GM23338 (cell line): ENCODE measurements around the gene TNIP1. TPM values are rescaled to one million over a fixed set of nuclear protein-coding genes. Genes with fewer than 3 reads are reported as not detected.

Experiments
- ATAC-seq: fragments of 200-7000 bp; cut with Tn5 transposase; 3 replicates; pipeline ENCODE4 v1.9.1; 2020
- DNase-seq: peaks from one replicate; pipeline ENCODE4 v3.0.0-alpha.2; 2015; ENCODE audit warnings: low spot score
- H2AFZ ChIP-seq: fragments of 200-600 bp; sonication (generic); 2 replicates; pipeline ENCODE4 v1.8.0; 2016; ENCODE audit warnings: antibody characterized with exemption, mild to moderate bottlenecking, moderate library complexity
- H3F3A ChIP-seq: fragments of 200-600 bp; sonication (generic); replicated peaks from 2 replicates; pipeline ENCODE4 v1.8.0; 2017; ENCODE audit warnings: antibody characterized with exemption, mixed run types, low read depth
- H3K27ac ChIP-seq: fragments of 200-600 bp; sonication (generic); 2 replicates; pipeline ENCODE4 v1.6.1; 2016; ENCODE audit warnings: low read depth
- H3K27me3 ChIP-seq: fragments of 200-600 bp; sonication (generic); 2 replicates; pipeline ENCODE4 v1.8.0; 2016; ENCODE audit warnings: mild to moderate bottlenecking, mixed run types, moderate library complexity; ENCODE audit not compliant: insufficient read depth
- H3K36me3 ChIP-seq: fragments of 200-600 bp; sonication (generic); 2 replicates; pipeline ENCODE4 v1.8.0; 2016; ENCODE audit warnings: mild to moderate bottlenecking; ENCODE audit not compliant: insufficient read depth
- H3K4me1 ChIP-seq: fragments of 200-600 bp; sonication (generic); 2 replicates; pipeline ENCODE4 v1.8.0; 2016; ENCODE audit warnings: mild to moderate bottlenecking, moderate library complexity; ENCODE audit not compliant: insufficient read depth
- H3K4me2 ChIP-seq: fragments of 200-600 bp; sonication (generic); 2 replicates; pipeline ENCODE4 v1.7.1; 2017; ENCODE audit warnings: mixed run types
- H3K4me3 ChIP-seq: fragments of 200-600 bp; sonication (generic); 2 replicates; pipeline ENCODE4 v1.6.1; 2016; ENCODE audit warnings: mixed run types
- H3K79me2 ChIP-seq: fragments of 200-600 bp; sonication (generic); replicated peaks from 2 replicates; pipeline ENCODE4 v1.8.0; 2017; ENCODE audit warnings: mild to moderate bottlenecking; ENCODE audit not compliant: insufficient read depth
- H3K9me2 ChIP-seq: fragments of 200-600 bp; sonication (generic); 2 replicates; pipeline ENCODE4 v1.8.0; 2017; ENCODE audit not compliant: insufficient read depth
- H4K20me1 ChIP-seq: fragments of 200-600 bp; sonication (generic); replicated peaks from 2 replicates; pipeline ENCODE4 v1.8.0; 2017; ENCODE audit warnings: mild to moderate bottlenecking; ENCODE audit not compliant: insufficient read depth
- H3K27ac Mint-ChIP-seq: 2 replicates; pipeline ENCODE4 v1.8.0; 2020; ENCODE audit warnings: inconsistent platforms, mild to moderate bottlenecking, moderate library complexity, mixed read lengths
- H3K27me3 Mint-ChIP-seq: 3 replicates; pipeline ENCODE4 v1.8.0; 2022; ENCODE audit warnings: low read depth, mild to moderate bottlenecking, moderate library complexity, mixed read lengths, inconsistent platforms; ENCODE audit not compliant: insufficient read depth, poor library complexity
- H3K36me3 Mint-ChIP-seq: 3 replicates; pipeline ENCODE4 v1.8.0; 2021; ENCODE audit warnings: low read depth, mild to moderate bottlenecking, inconsistent platforms, moderate library complexity, mixed read lengths
- H3K4me1 Mint-ChIP-seq: 3 replicates; pipeline ENCODE4 v1.8.0; 2020; ENCODE audit warnings: mild to moderate bottlenecking, inconsistent platforms, mixed read lengths
- H3K4me3 Mint-ChIP-seq: 3 replicates; pipeline ENCODE4 v1.8.0; 2021; ENCODE audit warnings: moderate library complexity, mild to moderate bottlenecking, inconsistent platforms, mixed read lengths
- H3K9me3 Mint-ChIP-seq: 3 replicates; pipeline ENCODE4 v1.8.0; 2020; ENCODE audit warnings: moderate library complexity, mild to moderate bottlenecking, inconsistent platforms, mixed read lengths
- CREB1 ChIP-seq: fragments of 250-450 bp; sonication (Bioruptor Pico); IDR thresholded peaks from 2 replicates; pipeline ENCODE4 v1.5.0; 2020; ENCODE audit warnings: low read depth, mild to moderate bottlenecking, moderate library complexity
- CTCF ChIP-seq, 2 experiments: fragments of 200-600 bp in 1 of 2; sonication (generic) in 1 of 2; conservative IDR thresholded peaks; 2 replicates each; pipeline versions ENCODE4 v1.5.1 to v1.6.1; 2016 to 2017; ENCODE audit warnings: antibody characterized with exemption in 2 of 2, low read depth in 2 of 2, mild to moderate bottlenecking in 2 of 2, moderate library complexity in 1 of 2
- ETS1 ChIP-seq: IDR thresholded peaks from 2 replicates; pipeline ENCODE4 v1.6.1; 2016; ENCODE audit warnings: antibody characterized with exemption
- EZH2 ChIP-seq: fragments of 200-600 bp; sonication (generic); IDR thresholded peaks from one replicate; pipeline ENCODE4 v1.8.0; 2017; ENCODE audit warnings: antibody characterized with exemption, mild to moderate bottlenecking, low read depth; ENCODE audit not compliant: unreplicated experiment
- EZH2phosphoT487 ChIP-seq: fragments of 200-600 bp; sonication (generic); IDR thresholded peaks from one replicate; pipeline ENCODE4 v1.8.1; 2018; ENCODE audit warnings: antibody characterized with exemption; ENCODE audit not compliant: unreplicated experiment
- JUNB ChIP-seq: IDR thresholded peaks from one replicate; pipeline ENCODE4 v1.6.1; 2016; ENCODE audit warnings: antibody characterized with exemption; ENCODE audit not compliant: unreplicated experiment
- NANOG ChIP-seq: IDR thresholded peaks from 2 replicates; pipeline ENCODE4 v1.6.1; 2016; ENCODE audit warnings: antibody characterized with exemption, borderline replicate concordance
- POLR2AphosphoS5 ChIP-seq: IDR thresholded peaks from 2 replicates; pipeline ENCODE4 v1.6.1; 2016; ENCODE audit warnings: antibody characterized with exemption, low read depth
- REST ChIP-seq: IDR thresholded peaks from one replicate; pipeline ENCODE4 v1.6.1; 2018; ENCODE audit warnings: antibody characterized with exemption; ENCODE audit not compliant: unreplicated experiment
- STAT1 ChIP-seq: IDR thresholded peaks from one replicate; pipeline ENCODE4 v1.6.1; 2016; ENCODE audit warnings: antibody characterized with exemption; ENCODE audit not compliant: unreplicated experiment
- ZNF114 ChIP-seq: fragments of 250-450 bp; sonication (Bioruptor Pico); IDR thresholded peaks from 2 replicates; pipeline ENCODE4 v1.5.0; 2020; ENCODE audit warnings: mild to moderate bottlenecking, moderate library complexity
- ZNF331 ChIP-seq: fragments of 250-450 bp; sonication (Bioruptor Pico); IDR thresholded peaks from 2 replicates; pipeline ENCODE4 v1.5.0; 2020; ENCODE audit warnings: low read depth, mild to moderate bottlenecking, moderate library complexity
- ZNF462 ChIP-seq: fragments of 250-450 bp; sonication (Bioruptor Pico); IDR thresholded peaks from 2 replicates; pipeline ENCODE4 v1.5.0; 2020; ENCODE audit warnings: mild to moderate bottlenecking, moderate library complexity
- polyA plus RNA-seq: library from polyadenylated mRNA; unstranded; fragments of >200 nt; fragmentation: Nextera tagmentation; extraction: Ambion mirVana; gene quantifications from 2 replicates; pipeline ENCODE4 v1.2.1, GENCODE V29; 2016
- total RNA-seq: library from RNA; depleted of rRNA; stranded (reverse); fragments of >200 nt; shearing (Covaris generic); gene quantifications from 2 replicates; pipeline ENCODE4 v1.2.3, GENCODE V29; 2014

The TNIP1 gene
- total and polyA plus RNA-seq, 2 experiments from 2014 or later = 10.3 to 29.6 TPM

- no peak overlapping the region for H3K4me2 ChIP-seq
- no peak overlapping the region for H3K27ac ChIP-seq
- Mint-ChIP-seq H3K27me3 (peaks cover 2% of the 10 kb centered on the region), H3K27ac (no peak overlapping the region), H3K4me1 (peaks cover 4% of the 10 kb centered on the region; the same call in 2 of the 3 replicates), H3K4me3 (no peak overlapping the region), H3K9me3 (no peaks in the 10 kb centered on the region), H3K36me3 (0 out of 3 replicates have a peak, but pooled peaks cover 5% of the 10 kb centered on the region)
- ATAC-seq = no peak
- H3K27me3 ChIP-seq = no peaks in the 10 kb centered on the region
- H3K36me3 ChIP-seq = peaks cover 6% of the 10 kb centered on the region; the same call in 1 of the 2 replicates
- H3K4me3 ChIP-seq = no peak overlapping the region
- no peak for DNase-seq
- no peaks in the 10 kb centered on the region for H3K79me2 ChIP-seq
- TF ChIP-seq ZNF331 = no peak
- TF ChIP-seq ZNF114 = no peak
- TF ChIP-seq REST = no peak
- TF ChIP-seq ETS1 = no peak
- no peak for TF ChIP-seq JUNB
- no peak for TF ChIP-seq EZH2phosphoT487
- no peak for TF ChIP-seq NANOG
- TF ChIP-seq CTCF (conservative IDR thresholded peaks at IDR 0.05; ENCODE audit: low read depth in 2 of 2) = no peak
- TF ChIP-seq STAT1 = no peak
- no peak for TF ChIP-seq ZNF462
- no peak for TF ChIP-seq EZH2
- TF ChIP-seq CREB1 (CRISPR knock-in tag) = no peak
- no peak for TF ChIP-seq POLR2AphosphoS5
- no peaks in the 10 kb centered on the region for H4K20me1 ChIP-seq
- H3F3A ChIP-seq = no peaks in the 10 kb centered on the region
- H2AFZ ChIP-seq = no peak overlapping the region
- H3K9me2 ChIP-seq = no peaks in the 10 kb centered on the region
- H3K4me1 ChIP-seq = no peaks in the 10 kb centered on the region
Measured at GRCh38 chr5:151039665-151040064, 41.2 kb downstream of the TNIP1 start.
